HUES64 (cell line): ENCODE results near the gene GATA5.

Experiments
- H3K27ac ChIP-seq: 2 replicates; pipeline ENCODE4 v1.7.0; 2013; ENCODE audit warnings: low read depth, low read length, inconsistent platforms
- H3K27me3 ChIP-seq: 2 replicates; pipeline ENCODE4 v1.6.1; 2013; ENCODE audit warnings: mild to moderate bottlenecking, low read length; ENCODE audit not compliant: insufficient read depth
- H3K36me3 ChIP-seq: 2 replicates; pipeline ENCODE4 v1.6.1; 2013; ENCODE audit warnings: mild to moderate bottlenecking, low read length; ENCODE audit not compliant: insufficient read depth
- H3K4me1 ChIP-seq: 2 replicates; pipeline ENCODE4 v1.6.1; 2013; ENCODE audit warnings: mild to moderate bottlenecking, low read length, moderate library complexity; ENCODE audit not compliant: insufficient read depth
- H3K4me3 ChIP-seq: 2 replicates; pipeline ENCODE4 v1.5.1; 2013; ENCODE audit warnings: mild to moderate bottlenecking, low read length, moderate library complexity
- H3K9ac ChIP-seq: 2 replicates; pipeline ENCODE4 v1.6.1; 2013; ENCODE audit warnings: mild to moderate bottlenecking, low read depth, low read length
- H3K9me3 ChIP-seq: 2 replicates; pipeline ENCODE4 v1.6.1; 2013; ENCODE audit warnings: low read depth, low read length; ENCODE audit not compliant: insufficient read depth
- WGBS: fragments of 150-250, 120-280 bp; methylation state at CpG from one replicate; pipeline ENCODE4 v1.1.7; 2013; ENCODE audit warnings: missing lambda C conversion rate; 5-methylcytosine and 5-hydroxymethylcytosine counted together

The GATA5 gene

GRCh38 chr20:62485701-62486089, 9.9 kb upstream of the GATA5 start:
- peaks cover 26% of the 10 kb centered on the region for H3K4me1 ChIP-seq
- no peak overlapping the region for H3K9ac ChIP-seq
- H3K4me3 ChIP-seq, result no peak overlapping the region
- no peaks in the 10 kb centered on the region for H3K36me3 ChIP-seq
- H3K27ac ChIP-seq, result no peak overlapping the region
- H3K9me3 ChIP-seq, result no peaks in the 10 kb centered on the region
- H3K27me3 ChIP-seq, result peaks cover 45% of the 10 kb centered on the region
- 85% methylated on average over 17 of the region's 17 CpGs for WGBS

GRCh38 chr20:62485062-62485700, 9.4 kb upstream of the GATA5 start:
- Histone ChIP-seq H3K9ac (no peak overlapping the region), H3K27me3 (peaks cover 50% of the 10 kb centered on the region)
- WGBS, result 52% methylated on average over 21 of the region's 21 CpGs

GRCh38 chr20:62484478-62484877, 8.7 kb upstream of the GATA5 start:
- 94% methylated on average over 9 of the region's 9 CpGs for WGBS
- Histone ChIP-seq H3K9ac (no peak overlapping the region), H3K36me3 (no peaks in the 10 kb centered on the region), H3K4me1 (peaks cover 26% of the 10 kb centered on the region), H3K27ac (no peak overlapping the region), H3K27me3 (peaks cover 55% of the 10 kb centered on the region), H3K4me3 (no peak overlapping the region), H3K9me3 (no peaks in the 10 kb centered on the region)

More at GRCh38 chr20:62485062-62485700, 9.4 kb upstream of the GATA5 start:
- Histone ChIP-seq H3K36me3 (no peaks in the 10 kb centered on the region), H3K4me1 (peaks cover 26% of the 10 kb centered on the region), H3K4me3 (no peak overlapping the region), H3K9me3 (no peaks in the 10 kb centered on the region), H3K27ac (no peak overlapping the region)

GRCh38 chr20:62483613-62484458, 8.0 kb upstream of the GATA5 start:
- Histone ChIP-seq H3K27me3 (peaks cover 61% of the 10 kb centered on the region), H3K27ac (no peak overlapping the region), H3K9ac (no peak overlapping the region), H3K4me1 (peaks cover 26% of the 10 kb centered on the region), H3K4me3 (no peak overlapping the region), H3K36me3 (no peaks in the 10 kb centered on the region), H3K9me3 (no peaks in the 10 kb centered on the region)
- WGBS, result 94% methylated on average over 25 of the region's 25 CpGs

GRCh38 chr20:62482974-62483373, 7.2 kb upstream of the GATA5 start:
- H3K27ac ChIP-seq, result no peak overlapping the region
- H3K9ac ChIP-seq, result no peak overlapping the region
- WGBS, result 37% methylated on average over 7 of the region's 8 CpGs
- H3K36me3 ChIP-seq, result no peaks in the 10 kb centered on the region
- peaks cover 70% of the 10 kb centered on the region for H3K27me3 ChIP-seq
- H3K4me1 ChIP-seq, result peaks cover 26% of the 10 kb centered on the region
- no peaks in the 10 kb centered on the region for H3K9me3 ChIP-seq
- no peak overlapping the region for H3K4me3 ChIP-seq

- H3K4me3 ChIP-seq, result peak overlapping the region; percentile 28; the same call in 1 of the 2 replicates
- no peak overlapping the region for H3K9ac ChIP-seq
- H3K4me1 ChIP-seq, result peaks cover 22% of the 10 kb centered on the region
- WGBS, result 18% methylated on average over 25 of the region's 25 CpGs
- H3K9me3 ChIP-seq, result no peaks in the 10 kb centered on the region
- H3K36me3 ChIP-seq, result no peaks in the 10 kb centered on the region
- H3K27me3 ChIP-seq, result peaks cover 72% of the 10 kb centered on the region
- no peak overlapping the region for H3K27ac ChIP-seq
These were observed 6.5 kb upstream of the GATA5 start for GRCh38 chr20:62482146-62482809.

- peak overlapping the region; percentile 28; the same call in 1 of the 2 replicates for H3K4me3 ChIP-seq
- H3K4me1 ChIP-seq, result peaks cover 19% of the 10 kb centered on the region
- H3K27ac ChIP-seq, result no peak overlapping the region
- H3K9me3 ChIP-seq, result no peaks in the 10 kb centered on the region
- H3K36me3 ChIP-seq, result no peaks in the 10 kb centered on the region
- peaks cover 78% of the 10 kb centered on the region for H3K27me3 ChIP-seq
- no peak overlapping the region for H3K9ac ChIP-seq
- WGBS, result 32% methylated on average over 29 of the region's 29 CpGs
These were observed 5.8 kb upstream of the GATA5 start for GRCh38 chr20:62481425-62482145.

- WGBS, result 78% methylated on average over 9 of the region's 9 CpGs
- H3K9ac ChIP-seq, result no peak overlapping the region
- no peak overlapping the region for H3K27ac ChIP-seq
- no peaks in the 10 kb centered on the region for H3K36me3 ChIP-seq
- H3K9me3 ChIP-seq, result no peaks in the 10 kb centered on the region
- no peak overlapping the region for H3K4me3 ChIP-seq
- H3K4me1 ChIP-seq, result peaks cover 19% of the 10 kb centered on the region
- H3K27me3 ChIP-seq, result peaks cover 90% of the 10 kb centered on the region
These were observed 4.5 kb upstream of the GATA5 start for GRCh38 chr20:62480318-62480717.

GRCh38 chr20:62479656-62480055, 3.9 kb upstream of the GATA5 start:
- Histone ChIP-seq H3K9ac (no peak overlapping the region), H3K4me1 (peaks cover 21% of the 10 kb centered on the region), H3K4me3 (no peak overlapping the region), H3K27me3 (peaks cover 97% of the 10 kb centered on the region), H3K36me3 (no peaks in the 10 kb centered on the region), H3K27ac (no peak overlapping the region), H3K9me3 (no peaks in the 10 kb centered on the region)
- 71% methylated on average over 5 of the region's 5 CpGs for WGBS

GRCh38 chr20:62479156-62479555, 3.4 kb upstream of the GATA5 start:
- Histone ChIP-seq H3K27ac (no peak overlapping the region), H3K4me3 (no peak overlapping the region), H3K4me1 (peaks cover 24% of the 10 kb centered on the region), H3K9ac (no peak overlapping the region), H3K36me3 (no peaks in the 10 kb centered on the region), H3K9me3 (no peaks in the 10 kb centered on the region), H3K27me3 (peaks cover 98% of the 10 kb centered on the region)
- 85% methylated on average over 12 of the region's 12 CpGs for WGBS
